K562 (cell line): ENCODE results near the gene UBQLN3. TPM values are rescaled to one million over a fixed set of nuclear protein-coding genes. Genes with fewer than 3 reads are reported as not detected.

Experiments used
- ATAC-seq: fragments of 200-7000 bp; cut with Tn5 transposase; 3 replicates; pipeline ENCODE4 v1.9.1; 2020; ENCODE audit warnings: moderate library complexity
- BruUV-seq: library from RNA; stranded (reverse); fragments of 400-500 nt; replicated peaks from 2 replicates; lab custom pipeline; 2021; lab: Mats Ljungman, UMichigan
- CTCF ChIA-PET: fragments of 300-600 bp; formaldehyde crosslinking; extraction: SDS; loops from one replicate; lab custom pipeline; 2021; ENCODE audit warnings: low intra/inter-chr PET ratio; lab: Yijun Ruan, JAX
- POLR2A ChIA-PET: fragments of 300-600, 350-650 bp; sonication (Branson Sonifier 250); formaldehyde crosslinking; extraction: SDS; loops from one replicate; lab custom pipeline; 2021; ENCODE audit warnings: antibody characterized with exemption, inconsistent platforms; lab: Yijun Ruan, JAX
- DNase-seq, 4 experiments: peaks; one replicate each; pipeline versions ENCODE4 v3.0.0 to v3.0.0-alpha.2; 2011 to 2018; ENCODE audit warnings: low spot score in 3 of 4, mixed read lengths in 3 of 4; ENCODE audit errors: extremely low read depth in 1 of 4
- FAIRE-seq: peaks from 2 replicates; lab custom pipeline; 2011; peaks lifted over from hg19 to GRCh38; lab: Jason Lieb, UNC
- H2AFZ ChIP-seq: 2 replicates; pipeline ENCODE4 v1.6.0; 2011; ENCODE audit warnings: low read depth, low read length, control low read depth, inconsistent platforms
- H3K27ac ChIP-seq: fragments of 200-600 bp; 3 replicates; pipeline ENCODE4 v1.8.0; 2011; ENCODE audit warnings: low read depth, mild to moderate bottlenecking, control low read depth, inconsistent platforms, low read length, moderate library complexity, mixed read lengths; ENCODE audit errors: extremely low read depth
- H3K27me3 ChIP-seq, 2 experiments: fragments of 300-600 bp in 1 of 2; 2 replicates in 1 of 2; 3 replicates in 1 of 2; pipeline versions ENCODE4 v1.6.0 to v1.8.0; 2011; ENCODE audit warnings: inconsistent platforms in 2 of 2, low read length in 2 of 2, mild to moderate bottlenecking in 1 of 2, mixed read lengths in 1 of 2, moderate library complexity in 1 of 2; ENCODE audit not compliant: control insufficient read depth in 2 of 2, insufficient read depth in 2 of 2
- H3K36me3 ChIP-seq: fragments of 300-600 bp; 3 replicates; pipeline ENCODE4 v1.8.0; 2011; ENCODE audit warnings: mild to moderate bottlenecking, low read length, inconsistent platforms; ENCODE audit not compliant: control insufficient read depth, insufficient read depth
- H3K4me1 ChIP-seq, 2 experiments: fragments of 200-600 bp in 1 of 2; replicated peaks in 1 of 2; 2 replicates in 1 of 2; 3 replicates in 1 of 2; pipeline versions ENCODE4 v1.5.1 to v1.8.0; 2011; ENCODE audit warnings: inconsistent platforms in 2 of 2, low read length in 2 of 2, mild to moderate bottlenecking in 1 of 2, mixed read lengths in 1 of 2, moderate library complexity in 1 of 2; ENCODE audit not compliant: control insufficient read depth in 2 of 2, insufficient read depth in 2 of 2
- H3K4me2 ChIP-seq: 2 replicates; pipeline ENCODE4 v1.6.1; 2011; ENCODE audit warnings: low read length, control low read depth, inconsistent platforms, mixed read lengths; ENCODE audit not compliant: insufficient read depth
- H3K4me3 ChIP-seq: fragments of 200-600 bp; sonication (generic), shearing (Covaris generic); 2 replicates; pipeline ENCODE4 v1.5.1; 2016; ENCODE audit warnings: control low read depth, inconsistent platforms
- H3K79me2 ChIP-seq: fragments of 200-600 bp; 3 replicates; pipeline ENCODE4 v1.8.0; 2011; ENCODE audit warnings: low read length, inconsistent platforms; ENCODE audit not compliant: control insufficient read depth, insufficient read depth
- H3K9ac ChIP-seq, 2 experiments: 2 replicates each; pipeline versions ENCODE4 v1.6.0 to v1.6.1; 2011; ENCODE audit warnings: low read depth in 2 of 2, low read length in 2 of 2, control low read depth in 1 of 2, inconsistent platforms in 1 of 2, mild to moderate bottlenecking in 1 of 2, mixed read lengths in 1 of 2; ENCODE audit not compliant: insufficient read depth in 1 of 2
- H3K9me1 ChIP-seq: one replicate; pipeline ENCODE4 v1.6.0; 2011; ENCODE audit warnings: inconsistent platforms, mild to moderate bottlenecking, low read length, moderate library complexity; ENCODE audit not compliant: control insufficient read depth, insufficient read depth
- H3K9me3 ChIP-seq: replicated peaks from 2 replicates; pipeline ENCODE4 v1.5.1; 2011; ENCODE audit warnings: low read depth, low read length, inconsistent platforms; ENCODE audit not compliant: control insufficient read depth, insufficient read depth
- H4K20me1 ChIP-seq: replicated peaks from 2 replicates; pipeline ENCODE4 v1.6.1; 2011; ENCODE audit warnings: low read length, inconsistent platforms, mixed read lengths; ENCODE audit not compliant: control insufficient read depth, insufficient read depth
- CTCF ChIP-seq, 3 experiments: IDR thresholded peaks in 2 of 3; conservative IDR thresholded peaks in 1 of 3; 2 replicates each; pipeline ENCODE4 v1.5.1; 2011 to 2012; ENCODE audit warnings: low read length in 3 of 3, mild to moderate bottlenecking in 3 of 3, control low read depth in 2 of 3, improper control_type of control experiment in 1 of 3, inconsistent platforms in 1 of 3, low read depth in 1 of 3, mixed read lengths in 1 of 3, moderate library complexity in 1 of 3; ENCODE audit not compliant: insufficient read depth in 2 of 3
- RBM17 ChIP-seq: fragments of 200-400 bp; formaldehyde crosslinking; IDR thresholded peaks from 2 replicates; pipeline ENCODE4 v1.6.1; 2017; ENCODE audit warnings: low read depth, mild to moderate bottlenecking, low read length, borderline replicate concordance
- SREBF1 ChIP-seq: fragments of 150-350 bp; IDR thresholded peaks from 2 replicates; pipeline ENCODE4 v1.6.1; 2014; ENCODE audit warnings: antibody characterized with exemption, low read depth, low read length, borderline replicate concordance
- TBP ChIP-seq: optimal IDR thresholded peaks from 2 replicates; pipeline ENCODE3; 2011; ENCODE audit warnings: low read depth, low read length, improper control_type of control experiment
- XRCC3 ChIP-seq: fragments of 450-650 bp; IDR thresholded peaks from 2 replicates; pipeline ENCODE4 v1.6.1; 2017; ENCODE audit warnings: mild to moderate bottlenecking, moderate library complexity
- WGBS: fragments of 100-300 bp; shearing (Covaris generic); methylation state at CpG from one replicate; pipeline ENCODE4 v1.1.6; 2016; ENCODE audit warnings: low coverage, mixed read lengths; ENCODE audit not compliant: insufficient coverage; ENCODE audit errors: missing lambda C conversion rate; 5-methylcytosine and 5-hydroxymethylcytosine counted together
- in situ Hi-C: fragments of 300-500 bp; cut with MboI; formaldehyde crosslinking; loops from 4 replicates; pipeline ENCODE4 v1.15.0; 2018; ENCODE audit warnings: inconsistent platforms, mixed read lengths
- intact Hi-C: fragments of 100-400 bp; cut with micrococcal nuclease; formaldehyde crosslinking; loops from 2 replicates; pipeline ENCODE4 v1.14.2; 2022
- polyA plus RNA-seq, 8 experiments: library from polyadenylated mRNA; depleted of rRNA in 4 of 8; stranded (reverse) in 5 of 8; unstranded in 3 of 8; fragments of >200 nt; fragmentation: Nextera tagmentation in 2 of 8; fragmentation: Illumina TruSeq in 1 of 8; extraction: Ambion mirVana in 2 of 8; extraction: Trizol in 1 of 8; gene quantifications; 2 replicates each; pipeline versions ENCODE4 v1.2.1 to v1.2.3, GENCODE V29; 2011 to 2014; ENCODE audit warnings: inconsistent platforms in 1 of 8, missing spikeins in 1 of 8
- total RNA-seq, 7 experiments: library from RNA; depleted of rRNA in 6 of 7; stranded (reverse); fragments of >200 nt in 6 of 7; fragmentation: Illumina TruSeq in 2 of 7; extraction: Trizol in 2 of 7; gene quantifications; 2 replicates each; pipeline versions ENCODE4 v1.2.1 to v1.2.3, GENCODE V29; 2011 to 2021; ENCODE audit warnings: low replicate concordance in 1 of 7

The UBQLN3 gene
- total and polyA plus RNA-seq, 9 of the 15 experiments (the other 6 are each of a cell fraction or from before 2014, with no cell fraction given): 0.01 to 0.27 TPM; not detected in 7

DNA sequence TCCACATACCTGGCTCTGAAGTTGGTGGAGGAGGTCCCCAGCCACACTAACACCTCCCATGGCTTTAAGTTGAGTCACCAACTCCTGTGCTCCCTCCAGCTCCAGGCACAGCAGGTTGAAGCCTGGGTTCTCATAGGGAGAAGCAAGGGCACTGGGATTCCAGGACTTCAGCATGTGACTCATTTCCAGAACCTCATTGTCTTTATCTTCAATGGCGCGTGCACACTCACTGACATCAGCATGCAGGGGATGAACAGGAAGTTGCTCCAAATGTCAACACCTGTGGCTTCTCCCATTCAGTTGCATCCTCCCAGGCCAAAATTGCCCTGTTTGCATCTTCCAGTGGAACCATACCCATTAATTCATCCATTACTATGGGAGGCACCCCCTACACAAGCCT is 12.6 kb upstream of the UBQLN3 start (continued):
- TF ChIP-seq TBP (no peak), RBM17 (no peak)

DNA sequence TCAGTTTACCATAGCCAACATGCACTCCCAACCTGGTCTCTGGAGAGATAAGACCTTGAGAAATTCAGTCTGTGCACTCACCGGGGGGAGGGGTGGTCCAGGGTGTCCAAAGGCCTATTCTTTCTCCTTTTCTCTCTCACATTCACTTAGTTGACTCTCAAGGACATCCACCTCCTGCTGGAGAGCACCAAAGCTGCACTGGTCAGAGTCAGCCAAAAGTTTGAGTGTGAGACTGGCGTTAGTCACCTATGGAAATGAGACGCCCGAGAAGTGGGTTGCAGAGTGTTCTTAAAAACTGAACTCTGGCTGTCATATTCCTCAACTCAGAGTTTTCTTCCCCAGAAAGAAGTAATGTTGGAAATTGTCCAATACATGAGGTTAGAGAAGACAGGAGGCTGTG is 11.8 kb upstream of the UBQLN3 start:
- intact Hi-C loops (no loop called here), in situ Hi-C loops (no loop called here)
- 65% methylated on average over 4 of the region's 4 CpGs for WGBS
- Histone ChIP-seq H3K9ac (no peak overlapping the region), H3K9me1 (no peaks in the 10 kb centered on the region), H3K4me1 (no peaks in the 10 kb centered on the region; a peak in 1 of 5 replicates), H3K27ac (no peak overlapping the region), H4K20me1 (no peaks in the 10 kb centered on the region), H3K27me3 (no peaks in the 10 kb centered on the region), H3K4me3 (no peak overlapping the region), H3K79me2 (no peaks in the 10 kb centered on the region), H2AFZ (no peak overlapping the region), H3K4me2 (no peak overlapping the region), H3K36me3 (no peaks in the 10 kb centered on the region), H3K9me3 (no peaks in the 10 kb centered on the region)
- DNase-seq: peak in 1 of 4 experiments; percentile 18
- ChIA-PET CTCF (no interaction called here), POLR2A (interaction anchor here (0.7 to 11.8 kb wide), 4 partner anchors 12 to 1037 kb away, joined by 3 to 123 read pairs (median 4); partner anchors contain the start of gene UBQLN3)
- peak; percentile 62 for ATAC-seq
- no TSS peak for BruUV-seq
- no peak for TF ChIP-seq XRCC3
- TF ChIP-seq SREBF1: no peak
- 0 out of 6 replicates have a peak, but pooled peaks of 1 of the 3 experiments have one; percentile 18 for TF ChIP-seq CTCF (IDR thresholded peaks at IDR 0.05 in 2 of 3, conservative IDR thresholded peaks at IDR 0.05 in 1 of 3; ENCODE audit: insufficient read depth in 2 of 3, low read depth in 1 of 3, low read length in 3 of 3)
- FAIRE-seq: no peak
